Measurements from ENCODE around the gene SLC22A3. TPM values are rescaled to one million over a fixed set of nuclear protein-coding genes. Genes with fewer than 3 reads are reported as not detected.
"Not testable (repeated sequence)": the region's sequence is repeated elsewhere in the genome, so short reads cannot be mapped to it uniquely, and the experiment has no call there.

The SLC22A3 gene
- total and polyA plus RNA-seq, 2 donors (not counting 1 experiment from before 2014, with no cell fraction given), result under 0.01 to 0.03 TPM

DNA sequence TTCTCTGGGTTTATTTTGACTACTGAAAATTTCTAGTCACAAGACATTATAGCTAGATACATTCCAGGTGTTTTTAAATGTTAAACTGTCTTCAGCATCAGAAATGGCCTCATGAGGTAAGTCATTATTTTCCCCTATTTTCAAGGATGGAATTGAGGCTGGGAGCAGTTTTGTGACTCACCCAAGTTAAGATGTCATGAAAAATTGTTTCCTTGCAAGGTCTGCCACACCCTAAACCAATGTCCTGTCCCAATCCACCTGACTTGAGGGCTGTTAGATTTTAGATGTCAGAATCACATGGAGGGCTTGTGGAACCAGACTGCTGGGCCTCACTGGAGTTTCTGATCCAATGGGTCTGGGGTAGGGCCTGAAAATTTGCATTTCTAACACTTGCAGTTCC lies 16.9 kb downstream of the SLC22A3 start:
- H3K36me3 ChIP-seq (ENCODE audit: control insufficient read depth, insufficient read depth, low read length), result no peaks in the 10 kb centered on the region
- TF ChIP-seq, protein P1, sequence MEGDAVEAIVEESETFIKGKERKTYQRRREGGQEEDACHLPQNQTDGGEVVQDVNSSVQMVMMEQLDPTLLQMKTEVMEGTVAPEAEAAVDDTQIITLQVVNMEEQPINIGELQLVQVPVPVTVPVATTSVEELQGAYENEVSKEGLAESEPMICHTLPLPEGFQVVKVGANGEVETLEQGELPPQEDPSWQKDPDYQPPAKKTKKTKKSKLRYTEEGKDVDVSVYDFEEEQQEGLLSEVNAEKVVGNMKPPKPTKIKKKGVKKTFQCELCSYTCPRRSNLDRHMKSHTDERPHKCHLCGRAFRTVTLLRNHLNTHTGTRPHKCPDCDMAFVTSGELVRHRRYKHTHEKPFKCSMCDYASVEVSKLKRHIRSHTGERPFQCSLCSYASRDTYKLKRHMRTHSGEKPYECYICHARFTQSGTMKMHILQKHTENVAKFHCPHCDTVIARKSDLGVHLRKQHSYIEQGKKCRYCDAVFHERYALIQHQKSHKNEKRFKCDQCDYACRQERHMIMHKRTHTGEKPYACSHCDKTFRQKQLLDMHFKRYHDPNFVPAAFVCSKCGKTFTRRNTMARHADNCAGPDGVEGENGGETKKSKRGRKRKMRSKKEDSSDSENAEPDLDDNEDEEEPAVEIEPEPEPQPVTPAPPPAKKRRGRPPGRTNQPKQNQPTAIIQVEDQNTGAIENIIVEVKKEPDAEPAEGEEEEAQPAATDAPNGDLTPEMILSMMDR (conservative IDR thresholded peaks at IDR 0.05 in 1 of 2, IDR thresholded peaks at IDR 0.05 in 1 of 2; ENCODE audit: low read depth in 1 of 2, low read length in 2 of 2), result no peak
- no peak for TF ChIP-seq EZH2 (IDR thresholded peaks at IDR 0.05; ENCODE audit: low read length, missing control alignments)
- no peaks in the 10 kb centered on the region for H4K20me1 ChIP-seq (ENCODE audit: control insufficient read depth, extremely low read depth, insufficient read depth, low read length)
- H3K9ac ChIP-seq (ENCODE audit: insufficient read depth, low read length), result no peak overlapping the region
- H3K9me3 ChIP-seq (ENCODE audit: control insufficient read depth, insufficient read depth, low read depth, low read length), result no peaks in the 10 kb centered on the region
- H3K27me3 ChIP-seq (ENCODE audit: control insufficient read depth, insufficient read depth, low read length), result no peaks in the 10 kb centered on the region
- no peak overlapping the region for H3K27ac ChIP-seq (ENCODE audit: insufficient read depth, low read length)
- H3K4me2 ChIP-seq (ENCODE audit: extremely low read depth, insufficient read depth, low read length), result no peak overlapping the region
- no peak overlapping the region for H3K4me3 ChIP-seq (replicated peaks in 1 of 4; ENCODE audit: control extremely low read depth in 1 of 4, insufficient read depth in 1 of 4, low read depth in 3 of 4, low read length in 4 of 4)
- no peak overlapping the region for H2AFZ ChIP-seq (ENCODE audit: low read length)
- peak in 1 of 2 donors; percentile 13 for DNase-seq (ENCODE audit: low read depth in 2 of 2)
- no peaks in the 10 kb centered on the region for H3K4me1 ChIP-seq (ENCODE audit: control insufficient read depth, extremely low read depth, insufficient read depth, low read length)
- no peaks in the 10 kb centered on the region for H3K79me2 ChIP-seq (ENCODE audit: control insufficient read depth, insufficient read depth, low read length)

DNA sequence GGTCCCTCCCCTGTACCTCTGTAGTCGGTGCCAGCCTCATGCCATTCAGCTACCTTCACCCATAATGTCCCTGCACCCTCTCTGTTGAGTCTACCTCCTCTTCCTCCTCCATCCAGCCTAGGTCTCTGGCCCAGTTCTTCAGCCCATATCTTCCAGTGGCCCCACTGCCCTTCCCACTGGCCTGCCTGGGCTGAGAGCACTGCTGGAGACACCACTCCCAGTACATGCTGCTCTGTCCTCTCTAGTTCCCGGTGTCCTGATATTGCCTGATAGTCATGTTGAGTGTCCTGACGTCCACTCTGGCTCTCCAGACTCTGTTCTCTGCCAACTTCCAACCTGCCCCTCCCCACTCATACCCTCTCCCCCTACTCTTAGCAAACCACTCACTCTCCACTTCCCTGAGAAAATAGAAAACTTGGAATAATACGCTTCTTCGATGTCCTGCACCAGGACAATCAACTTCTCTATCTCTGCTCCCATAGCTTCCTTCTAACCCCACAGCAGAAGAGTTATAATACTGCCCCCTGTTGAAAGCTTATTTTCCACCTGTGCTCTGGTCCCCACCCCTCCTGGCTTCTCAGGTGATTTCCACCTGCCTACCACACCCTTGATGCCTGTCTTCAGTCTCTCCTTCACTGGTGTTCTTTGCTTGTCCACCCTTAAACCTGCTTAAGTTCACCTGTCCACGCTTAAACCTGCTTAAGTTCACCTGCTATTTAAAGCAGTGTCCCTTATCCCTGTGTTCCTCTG lies 19.8 kb downstream of the SLC22A3 start:
- H3K36me3 ChIP-seq (ENCODE audit: control insufficient read depth, insufficient read depth, low read length), result no peaks in the 10 kb centered on the region
- DNase-seq (ENCODE audit: low read depth in 2 of 2), result no peak
- no peaks in the 10 kb centered on the region for H3K4me1 ChIP-seq (ENCODE audit: control insufficient read depth, extremely low read depth, insufficient read depth, low read length)
- H3K9me3 ChIP-seq (ENCODE audit: control insufficient read depth, insufficient read depth, low read depth, low read length), result no peaks in the 10 kb centered on the region
- H4K20me1 ChIP-seq (ENCODE audit: control insufficient read depth, extremely low read depth, insufficient read depth, low read length), result no peaks in the 10 kb centered on the region
- no peak overlapping the region for H3K4me2 ChIP-seq (ENCODE audit: extremely low read depth, insufficient read depth, low read length)
- H3K27me3 ChIP-seq (ENCODE audit: control insufficient read depth, insufficient read depth, low read length), result no peaks in the 10 kb centered on the region
- H2AFZ ChIP-seq (ENCODE audit: low read length), result no peak overlapping the region
- TF ChIP-seq, protein P1 (conservative IDR thresholded peaks at IDR 0.05 in 1 of 2, IDR thresholded peaks at IDR 0.05 in 1 of 2; ENCODE audit: low read depth in 1 of 2, low read length in 2 of 2), result no peak
- TF ChIP-seq EZH2 (IDR thresholded peaks at IDR 0.05; ENCODE audit: low read length, missing control alignments), result no peak
- no peaks in the 10 kb centered on the region for H3K79me2 ChIP-seq (ENCODE audit: control insufficient read depth, insufficient read depth, low read length)
- no peak overlapping the region for H3K27ac ChIP-seq (ENCODE audit: insufficient read depth, low read length)
- no peak overlapping the region for H3K4me3 ChIP-seq (replicated peaks in 1 of 4; ENCODE audit: control extremely low read depth in 1 of 4, insufficient read depth in 1 of 4, low read depth in 3 of 4, low read length in 4 of 4)
- no peak overlapping the region for H3K9ac ChIP-seq (ENCODE audit: insufficient read depth, low read length)

DNA sequence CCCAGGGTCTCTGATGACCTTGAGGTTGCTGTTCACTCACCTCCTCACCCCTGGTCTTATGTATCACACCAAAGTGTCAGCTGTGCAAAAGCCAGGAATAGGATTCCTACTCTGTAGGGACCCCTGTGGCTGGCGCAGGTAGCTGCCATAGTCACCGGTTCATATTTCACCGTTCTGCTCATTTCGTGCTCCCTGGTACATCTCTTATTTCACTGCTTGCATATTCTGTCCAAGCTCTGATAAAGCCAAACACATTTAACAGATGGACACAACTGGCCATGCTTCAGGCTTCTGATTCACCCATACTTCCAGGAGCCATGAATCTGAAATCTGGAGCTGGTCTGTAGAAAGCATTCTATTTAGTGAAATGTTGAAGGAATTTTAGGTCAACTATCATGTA lies 20.5 kb downstream of the SLC22A3 start:
- no peak overlapping the region for H3K4me2 ChIP-seq (ENCODE audit: extremely low read depth, insufficient read depth, low read length)
- H4K20me1 ChIP-seq (ENCODE audit: control insufficient read depth, extremely low read depth, insufficient read depth, low read length), result no peaks in the 10 kb centered on the region
- no peaks in the 10 kb centered on the region for H3K36me3 ChIP-seq (ENCODE audit: control insufficient read depth, insufficient read depth, low read length)
- no peak overlapping the region for H2AFZ ChIP-seq (ENCODE audit: low read length)
- no peaks in the 10 kb centered on the region for H3K27me3 ChIP-seq (ENCODE audit: control insufficient read depth, insufficient read depth, low read length)
- H3K27ac ChIP-seq (ENCODE audit: insufficient read depth, low read length), result no peak overlapping the region
- no peaks in the 10 kb centered on the region for H3K9me3 ChIP-seq (ENCODE audit: control insufficient read depth, insufficient read depth, low read depth, low read length)
- TF ChIP-seq, protein P1 (conservative IDR thresholded peaks at IDR 0.05 in 1 of 2, IDR thresholded peaks at IDR 0.05 in 1 of 2; ENCODE audit: low read depth in 1 of 2, low read length in 2 of 2), result no peak
- no peak for TF ChIP-seq EZH2 (IDR thresholded peaks at IDR 0.05; ENCODE audit: low read length, missing control alignments)
- no peak for DNase-seq (ENCODE audit: low read depth in 2 of 2)
- H3K4me1 ChIP-seq (ENCODE audit: control insufficient read depth, extremely low read depth, insufficient read depth, low read length), result no peaks in the 10 kb centered on the region
- H3K4me3 ChIP-seq (replicated peaks in 1 of 4; ENCODE audit: control extremely low read depth in 1 of 4, insufficient read depth in 1 of 4, low read depth in 3 of 4, low read length in 4 of 4), result no peak overlapping the region
- H3K79me2 ChIP-seq (ENCODE audit: control insufficient read depth, insufficient read depth, low read length), result no peaks in the 10 kb centered on the region
- H3K9ac ChIP-seq (ENCODE audit: insufficient read depth, low read length), result no peak overlapping the region

DNA sequence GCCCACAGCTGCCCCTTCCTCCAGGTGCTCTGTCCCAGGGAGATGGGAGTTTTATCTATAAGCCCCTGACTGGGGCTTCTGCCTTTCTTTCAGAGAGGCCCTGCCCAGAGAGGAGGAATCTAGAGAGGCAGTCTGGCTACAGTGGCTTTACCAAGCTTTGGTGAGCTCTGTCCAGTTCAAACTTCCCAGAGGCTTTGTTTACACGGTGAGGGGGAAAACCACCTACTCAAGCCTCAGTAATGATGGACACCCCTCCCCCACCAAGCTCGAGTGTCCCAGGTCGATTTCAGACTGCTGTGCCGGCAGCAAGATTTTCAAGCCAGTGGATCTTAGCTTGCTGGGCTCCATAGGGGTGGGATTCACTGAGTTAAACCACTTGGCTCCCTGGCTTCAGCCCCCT lies 25.4 kb downstream of the SLC22A3 start:
- not testable (repeated sequence) for H3K27ac ChIP-seq (ENCODE audit: insufficient read depth, low read length); H2AFZ ChIP-seq (ENCODE audit: low read length); H3K36me3 ChIP-seq (ENCODE audit: control insufficient read depth, insufficient read depth, low read length); DNase-seq (ENCODE audit: low read depth in 2 of 2); H3K9ac ChIP-seq (ENCODE audit: insufficient read depth, low read length); H3K4me2 ChIP-seq (ENCODE audit: extremely low read depth, insufficient read depth, low read length); H3K4me3 ChIP-seq (replicated peaks in 1 of 4; ENCODE audit: control extremely low read depth in 1 of 4, insufficient read depth in 1 of 4, low read depth in 3 of 4, low read length in 4 of 4); H4K20me1 ChIP-seq (ENCODE audit: control insufficient read depth, extremely low read depth, insufficient read depth, low read length); H3K9me3 ChIP-seq (ENCODE audit: control insufficient read depth, insufficient read depth, low read depth, low read length); H3K4me1 ChIP-seq (ENCODE audit: control insufficient read depth, extremely low read depth, insufficient read depth, low read length); H3K79me2 ChIP-seq (ENCODE audit: control insufficient read depth, insufficient read depth, low read length); H3K27me3 ChIP-seq (ENCODE audit: control insufficient read depth, insufficient read depth, low read length)

Data from fibroblast of lung (primary cell).